Endothelial cell of umbilical vein (primary cell): ENCODE results near the gene OVCH1.

Experiments
- EZH2 ChIP-seq: IDR thresholded peaks from 2 replicates; pipeline ENCODE4 v1.6.1; 2012; ENCODE audit warnings: borderline replicate concordance, low read depth, mild to moderate bottlenecking, moderate library complexity, low read length, inconsistent platforms; ENCODE audit not compliant: severe bottlenecking
- MYC ChIP-seq: IDR thresholded peaks from one replicate; pipeline ENCODE4 v1.6.1; 2011; ENCODE audit warnings: mild to moderate bottlenecking, low read depth, low read length
- POLR2A ChIP-seq: IDR thresholded peaks from 2 replicates; pipeline ENCODE4 v1.6.1; 2012; ENCODE audit warnings: low read depth, mild to moderate bottlenecking, control low read depth, low read length
- POLR2AphosphoS5 ChIP-seq: IDR thresholded peaks from 2 replicates; pipeline ENCODE4 v1.6.1; 2012; ENCODE audit warnings: low read depth, mild to moderate bottlenecking, control low read depth, low read length, moderate library complexity; ENCODE audit not compliant: insufficient read depth
- TF ChIP-seq, protein P1 (sequence below), 2 donors: IDR thresholded peaks; 1 replicate in 1 of 2; 2 replicates in 1 of 2; pipeline ENCODE4 v1.5.1; 2011; ENCODE audit warnings: low read length in 2 of 2, mild to moderate bottlenecking in 2 of 2, moderate library complexity in 2 of 2, control low read depth in 1 of 2, inconsistent platforms in 1 of 2, low read depth in 1 of 2; ENCODE audit not compliant: insufficient read depth in 1 of 2; ENCODE audit errors: extremely low read depth in 1 of 2
- TF ChIP-seq, protein P2 (sequence below): IDR thresholded peaks from 2 replicates; pipeline ENCODE4 v1.6.1; 2011; ENCODE audit not compliant: insufficient read depth, insufficient read length

DNA sequence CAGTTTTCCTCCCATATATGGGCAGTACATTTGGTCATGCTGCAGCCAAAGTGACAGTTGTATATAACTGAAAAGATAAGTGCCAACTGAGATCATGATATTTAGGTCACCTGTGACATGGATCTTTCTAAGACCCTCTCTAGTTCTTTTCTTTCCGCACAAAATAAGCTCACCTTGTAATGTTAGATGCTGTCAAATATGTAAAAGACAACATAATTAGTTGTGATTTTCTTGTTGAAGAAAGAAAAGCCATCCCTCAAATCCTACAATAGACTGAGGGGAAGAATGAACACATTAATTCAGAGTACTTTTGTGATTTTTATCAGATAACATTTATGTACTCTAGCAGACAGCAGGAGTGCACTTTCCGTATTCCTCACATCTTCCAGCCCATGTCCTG is 37.4 kb downstream of the OVCH1 start:
- TF ChIP-seq, protein P1, sequence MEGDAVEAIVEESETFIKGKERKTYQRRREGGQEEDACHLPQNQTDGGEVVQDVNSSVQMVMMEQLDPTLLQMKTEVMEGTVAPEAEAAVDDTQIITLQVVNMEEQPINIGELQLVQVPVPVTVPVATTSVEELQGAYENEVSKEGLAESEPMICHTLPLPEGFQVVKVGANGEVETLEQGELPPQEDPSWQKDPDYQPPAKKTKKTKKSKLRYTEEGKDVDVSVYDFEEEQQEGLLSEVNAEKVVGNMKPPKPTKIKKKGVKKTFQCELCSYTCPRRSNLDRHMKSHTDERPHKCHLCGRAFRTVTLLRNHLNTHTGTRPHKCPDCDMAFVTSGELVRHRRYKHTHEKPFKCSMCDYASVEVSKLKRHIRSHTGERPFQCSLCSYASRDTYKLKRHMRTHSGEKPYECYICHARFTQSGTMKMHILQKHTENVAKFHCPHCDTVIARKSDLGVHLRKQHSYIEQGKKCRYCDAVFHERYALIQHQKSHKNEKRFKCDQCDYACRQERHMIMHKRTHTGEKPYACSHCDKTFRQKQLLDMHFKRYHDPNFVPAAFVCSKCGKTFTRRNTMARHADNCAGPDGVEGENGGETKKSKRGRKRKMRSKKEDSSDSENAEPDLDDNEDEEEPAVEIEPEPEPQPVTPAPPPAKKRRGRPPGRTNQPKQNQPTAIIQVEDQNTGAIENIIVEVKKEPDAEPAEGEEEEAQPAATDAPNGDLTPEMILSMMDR (IDR thresholded peaks at IDR 0.05; ENCODE audit: extremely low read depth in 1 of 2, insufficient read depth in 1 of 2, low read depth in 1 of 2, low read length in 2 of 2) = no peak
- TF ChIP-seq POLR2A (no peak), POLR2AphosphoS5 (no peak), MYC (no peak), EZH2 (no peak)
- TF ChIP-seq, protein P2, sequence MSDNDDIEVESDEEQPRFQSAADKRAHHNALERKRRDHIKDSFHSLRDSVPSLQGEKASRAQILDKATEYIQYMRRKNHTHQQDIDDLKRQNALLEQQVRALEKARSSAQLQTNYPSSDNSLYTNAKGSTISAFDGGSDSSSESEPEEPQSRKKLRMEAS = no peak
